Measurements from ENCODE around the gene HRH2. TPM values are rescaled to one million over a fixed set of nuclear protein-coding genes. Genes with fewer than 3 reads are reported as not detected.
A peak's percentile ranks its signal among the peaks of the same experiment; 100 is the strongest.
"Not testable (repeated sequence)": the region's sequence is repeated elsewhere in the genome, so short reads cannot be mapped to it uniquely, and the experiment has no call there.

HRH2 gene
- total RNA-seq, 1 experiment from 2014 or later: 0.29 TPM

- no peak for DNase-seq (ENCODE audit: low read depth)
These were observed 11.6 kb upstream of the HRH2 start for GRCh38 chr5:175646251-175646650.

GRCh38 chr5:175649967-175650366 lies 7.9 kb upstream of the HRH2 start:
- no peak for DNase-seq (ENCODE audit: low read depth)

- DNase-seq (ENCODE audit: low read depth): not testable (repeated sequence)
These were observed 7.3 kb upstream of the HRH2 start for GRCh38 chr5:175650430-175651205.

- DNase-seq (ENCODE audit: low read depth): peak; percentile 75
These were observed 4.9 kb upstream of the HRH2 start for GRCh38 chr5:175652741-175653663.

GRCh38 chr5:175653763-175654162 lies 4.1 kb upstream of the HRH2 start:
- no peak for DNase-seq (ENCODE audit: low read depth)

- no peak for DNase-seq (ENCODE audit: low read depth)
These were observed 3.5 kb upstream of the HRH2 start for GRCh38 chr5:175654339-175654738.

GRCh38 chr5:175654807-175655206 lies 3.1 kb upstream of the HRH2 start:
- DNase-seq (ENCODE audit: low read depth): peak; percentile 85

GRCh38 chr5:175655411-175655810 lies 2.5 kb upstream of the HRH2 start:
- DNase-seq (ENCODE audit: low read depth): no peak

GRCh38 chr5:175656966-175657365 lies 905 bp upstream of the HRH2 start:
- no peak for DNase-seq (ENCODE audit: low read depth)

- DNase-seq (ENCODE audit: low read depth): no peak
These were observed 651 bp downstream of the HRH2 start for GRCh38 chr5:175658299-175659145.

GRCh38 chr5:175659546-175660253 lies 1.8 kb downstream of the HRH2 start:
- no peak for DNase-seq (ENCODE audit: low read depth)

- DNase-seq (ENCODE audit: low read depth): peak; percentile 54
These were observed 5.6 kb downstream of the HRH2 start for GRCh38 chr5:175663186-175664184.

GRCh38 chr5:175664723-175665122 lies 6.9 kb downstream of the HRH2 start:
- no peak for DNase-seq (ENCODE audit: low read depth)

GRCh38 chr5:175666216-175666615 lies 8.3 kb downstream of the HRH2 start:
- DNase-seq (ENCODE audit: low read depth): no peak

- no peak for DNase-seq (ENCODE audit: low read depth)
These were observed 10.1 kb downstream of the HRH2 start for GRCh38 chr5:175668006-175668405.

GRCh38 chr5:175670372-175670771 lies 12.5 kb downstream of the HRH2 start:
- DNase-seq (ENCODE audit: low read depth): no peak

GRCh38 chr5:175671013-175671412 lies 13.1 kb downstream of the HRH2 start:
- no peak for DNase-seq (ENCODE audit: low read depth)

- no peak for DNase-seq (ENCODE audit: low read depth)
These were observed 15.2 kb downstream of the HRH2 start for GRCh38 chr5:175672976-175673648.

GRCh38 chr5:175674731-175675346 lies 17.0 kb downstream of the HRH2 start:
- DNase-seq (ENCODE audit: low read depth): no peak
